Measurements from ENCODE around the gene SLC7A4.

DNA sequence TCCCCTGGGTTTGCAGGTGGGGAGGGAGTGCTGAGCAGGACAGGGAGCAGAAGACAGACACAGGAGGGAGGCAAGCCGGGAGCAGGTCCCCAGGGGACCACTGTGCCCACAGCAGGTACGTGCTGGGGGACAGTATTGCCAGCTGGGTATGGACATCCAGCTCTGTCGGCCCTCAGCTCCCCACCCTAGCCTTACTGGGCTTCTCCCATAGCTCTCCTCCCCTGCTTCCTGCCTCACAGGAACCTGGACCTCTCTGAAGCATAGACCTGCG lies 23.1 kb upstream of the SLC7A4 start:
- TF ChIP-seq, protein P1, sequence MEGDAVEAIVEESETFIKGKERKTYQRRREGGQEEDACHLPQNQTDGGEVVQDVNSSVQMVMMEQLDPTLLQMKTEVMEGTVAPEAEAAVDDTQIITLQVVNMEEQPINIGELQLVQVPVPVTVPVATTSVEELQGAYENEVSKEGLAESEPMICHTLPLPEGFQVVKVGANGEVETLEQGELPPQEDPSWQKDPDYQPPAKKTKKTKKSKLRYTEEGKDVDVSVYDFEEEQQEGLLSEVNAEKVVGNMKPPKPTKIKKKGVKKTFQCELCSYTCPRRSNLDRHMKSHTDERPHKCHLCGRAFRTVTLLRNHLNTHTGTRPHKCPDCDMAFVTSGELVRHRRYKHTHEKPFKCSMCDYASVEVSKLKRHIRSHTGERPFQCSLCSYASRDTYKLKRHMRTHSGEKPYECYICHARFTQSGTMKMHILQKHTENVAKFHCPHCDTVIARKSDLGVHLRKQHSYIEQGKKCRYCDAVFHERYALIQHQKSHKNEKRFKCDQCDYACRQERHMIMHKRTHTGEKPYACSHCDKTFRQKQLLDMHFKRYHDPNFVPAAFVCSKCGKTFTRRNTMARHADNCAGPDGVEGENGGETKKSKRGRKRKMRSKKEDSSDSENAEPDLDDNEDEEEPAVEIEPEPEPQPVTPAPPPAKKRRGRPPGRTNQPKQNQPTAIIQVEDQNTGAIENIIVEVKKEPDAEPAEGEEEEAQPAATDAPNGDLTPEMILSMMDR (IDR thresholded peaks at IDR 0.05 in 2 of 3, conservative IDR thresholded peaks at IDR 0.05 in 1 of 3; ENCODE audit: control insufficient read depth in 2 of 3, extremely low read depth in 1 of 3, insufficient read depth in 1 of 3, low read depth in 3 of 3, low read length in 3 of 3) = no peak
- TF ChIP-seq PAX8 (IDR thresholded peaks at IDR 0.05) (no peak), YY1 (IDR thresholded peaks at IDR 0.05; ENCODE audit: low read depth, low read length) (no peak)

Data from GM12878 (cell line).